GM18867 (cell line): Measurements from ENCODE around the gene GADD45G.

ENCODE experiments used
- ATAC-seq: cut with Tn5 transposase; IDR thresholded peaks from one replicate; pipeline ENCODE4 v1.9.1; 2021; ENCODE audit warnings: mild to moderate bottlenecking, moderate library complexity; ENCODE audit not compliant: unreplicated experiment

GADD45G gene, protein sequence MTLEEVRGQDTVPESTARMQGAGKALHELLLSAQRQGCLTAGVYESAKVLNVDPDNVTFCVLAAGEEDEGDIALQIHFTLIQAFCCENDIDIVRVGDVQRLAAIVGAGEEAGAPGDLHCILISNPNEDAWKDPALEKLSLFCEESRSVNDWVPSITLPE

DNA sequence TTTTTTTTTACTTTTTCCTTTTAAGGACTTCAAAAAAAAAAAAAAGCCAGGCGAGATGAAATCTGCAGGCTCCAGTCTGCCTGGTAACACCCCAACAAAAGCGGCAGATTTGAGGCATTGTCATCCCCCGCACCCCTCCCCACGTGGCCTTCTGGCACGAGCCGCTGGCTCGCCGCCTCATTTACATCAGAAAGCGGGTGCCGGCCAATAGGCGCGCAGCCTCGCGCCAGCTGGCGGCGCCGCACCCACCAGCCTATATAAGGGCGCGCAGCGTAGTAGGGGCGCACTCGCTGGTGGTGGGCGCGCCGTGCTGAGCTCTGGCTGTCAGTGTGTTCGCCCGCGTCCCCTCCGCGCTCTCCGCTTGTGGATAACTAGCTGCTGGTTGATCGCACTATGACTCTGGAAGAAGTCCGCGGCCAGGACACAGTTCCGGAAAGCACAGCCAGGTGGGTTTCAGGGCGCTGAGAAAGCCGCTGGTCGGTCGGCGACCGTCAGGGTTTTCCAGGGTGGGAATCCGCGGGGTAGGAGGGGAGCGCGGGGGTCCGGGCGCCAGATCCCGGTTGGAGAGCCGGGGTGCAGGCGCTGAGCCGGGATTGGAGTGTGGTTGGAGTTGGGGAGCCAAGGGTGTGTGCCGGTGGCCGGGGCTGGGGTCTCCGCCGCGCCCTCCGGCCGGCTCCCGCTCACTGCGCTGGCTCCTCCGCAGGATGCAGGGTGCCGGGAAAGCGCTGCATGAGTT, at the start of gene GADD45G:
Gene GADD45G, plus strand, starts transcription at position 284 of the 736 bp plus-strand sequence. Its CDS starts 110 bp downstream, at position 394.
- peak; percentile 59 for ATAC-seq

DNA sequence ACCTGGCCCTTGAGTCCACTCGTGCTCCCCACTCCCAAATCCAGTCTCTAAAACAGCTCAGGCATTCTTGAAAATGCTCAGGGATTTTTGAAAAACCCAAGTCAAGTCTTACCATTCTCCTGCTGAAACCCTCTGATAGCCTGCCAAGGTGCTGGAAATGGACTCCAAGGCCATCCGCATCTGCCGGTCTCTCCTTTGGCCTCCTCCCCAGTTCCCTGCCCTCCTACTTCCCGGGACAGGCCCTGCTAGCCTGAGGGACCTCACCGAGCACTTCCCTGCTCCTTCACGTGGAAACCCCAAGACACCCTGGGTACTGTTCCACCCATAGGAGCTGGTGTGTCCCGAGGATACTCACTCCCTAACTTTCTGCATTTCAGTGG, 49.8 kb upstream of the GADD45G start:
- no peak for ATAC-seq

DNA sequence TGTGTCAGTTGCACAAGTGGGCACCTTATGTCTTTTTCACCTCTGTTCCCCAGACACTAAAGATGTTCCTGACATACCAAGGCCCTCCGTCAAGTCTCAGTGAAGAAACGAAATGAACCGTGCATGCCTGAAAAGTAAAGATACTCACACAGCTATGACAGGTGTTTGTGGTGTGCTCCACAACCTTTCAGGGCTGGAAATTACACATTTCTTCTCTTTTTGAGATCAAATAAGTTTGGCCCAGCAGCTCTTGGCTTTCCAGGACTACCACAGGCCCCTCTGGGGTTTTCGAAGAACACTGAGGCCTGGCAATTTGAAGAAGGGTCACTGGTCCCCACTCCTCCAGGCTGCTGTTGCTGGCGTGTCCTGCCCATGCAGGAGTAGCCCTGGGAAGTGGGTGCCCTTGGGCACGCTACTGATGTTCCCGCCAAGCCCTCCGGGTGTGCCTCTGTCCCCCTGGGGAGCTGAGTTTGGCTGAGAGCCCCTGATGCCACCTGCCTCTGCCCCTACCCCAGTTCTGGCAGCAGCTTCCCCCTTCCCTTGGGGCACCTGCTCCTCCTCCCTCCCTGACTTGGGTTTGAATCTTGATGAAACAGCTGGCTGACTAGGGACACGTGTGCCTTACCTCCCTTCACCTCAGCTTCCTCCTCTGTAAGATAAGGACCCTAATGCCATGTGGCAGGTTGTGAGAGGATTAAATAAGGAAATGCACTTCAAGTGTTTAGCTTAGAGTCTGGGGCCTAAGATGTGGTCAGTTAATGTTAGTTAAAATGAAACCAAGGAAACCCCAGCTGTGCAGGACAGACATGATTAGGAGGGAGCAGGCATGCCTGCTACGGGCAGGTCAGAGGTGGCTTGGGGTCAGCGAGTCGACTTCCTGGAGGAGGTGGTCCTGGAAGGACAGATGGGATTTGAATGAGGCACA, 49.1 kb upstream of the GADD45G start:
- ATAC-seq = peak; percentile 57

DNA sequence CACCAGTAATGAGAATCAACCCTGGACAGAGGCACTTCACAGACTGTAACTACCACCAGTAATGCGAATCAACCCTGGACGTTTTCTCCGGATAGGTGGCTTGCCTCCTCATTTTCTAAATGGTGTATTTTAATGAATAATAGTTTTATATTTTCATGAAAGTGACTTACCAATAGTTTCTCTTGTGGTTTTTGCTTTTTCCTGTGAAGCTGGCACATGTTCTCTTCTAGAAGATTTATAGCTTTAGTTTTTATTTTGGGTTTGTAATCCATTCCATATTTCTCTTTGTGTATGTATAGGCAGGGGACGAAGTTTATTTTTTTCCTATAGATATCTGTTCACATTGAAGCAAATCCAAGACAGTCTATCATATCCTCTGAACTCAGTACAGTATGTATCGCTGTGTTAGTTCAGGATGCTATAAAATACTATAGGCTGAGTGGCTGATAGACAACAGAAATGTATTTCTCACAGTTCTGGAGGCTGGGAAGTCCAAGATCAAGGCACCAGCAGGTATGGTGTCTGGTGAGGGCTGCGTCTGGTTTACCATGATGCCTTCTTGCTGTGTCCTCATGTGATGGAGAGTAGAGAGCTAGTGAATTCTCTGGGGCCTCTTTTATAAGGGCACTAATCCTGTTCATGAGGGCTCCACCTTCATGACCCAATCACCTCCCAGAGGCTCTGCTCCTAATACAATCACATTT, 46.5 kb upstream of the GADD45G start:
- ATAC-seq = no peak

DNA sequence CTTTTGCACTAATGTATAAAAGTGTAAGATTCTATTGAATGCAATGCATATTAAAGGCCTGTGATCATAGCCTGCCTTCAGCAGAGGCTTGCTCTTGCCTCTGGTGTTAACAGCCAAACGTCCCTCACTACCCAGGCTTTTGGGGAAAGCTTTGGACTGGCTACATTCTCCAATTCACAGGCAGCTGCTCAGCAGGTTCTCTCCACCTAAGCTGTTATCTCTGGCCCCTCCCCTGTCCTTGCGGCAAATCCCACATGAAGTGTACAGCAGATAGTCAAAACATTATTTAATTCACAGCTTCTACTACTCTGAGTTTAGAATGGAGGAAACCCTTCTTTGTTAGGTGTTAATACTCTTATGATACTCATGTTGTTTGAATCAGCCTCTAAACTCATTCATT, 45.9 kb upstream of the GADD45G start:
- ATAC-seq = no peak

DNA sequence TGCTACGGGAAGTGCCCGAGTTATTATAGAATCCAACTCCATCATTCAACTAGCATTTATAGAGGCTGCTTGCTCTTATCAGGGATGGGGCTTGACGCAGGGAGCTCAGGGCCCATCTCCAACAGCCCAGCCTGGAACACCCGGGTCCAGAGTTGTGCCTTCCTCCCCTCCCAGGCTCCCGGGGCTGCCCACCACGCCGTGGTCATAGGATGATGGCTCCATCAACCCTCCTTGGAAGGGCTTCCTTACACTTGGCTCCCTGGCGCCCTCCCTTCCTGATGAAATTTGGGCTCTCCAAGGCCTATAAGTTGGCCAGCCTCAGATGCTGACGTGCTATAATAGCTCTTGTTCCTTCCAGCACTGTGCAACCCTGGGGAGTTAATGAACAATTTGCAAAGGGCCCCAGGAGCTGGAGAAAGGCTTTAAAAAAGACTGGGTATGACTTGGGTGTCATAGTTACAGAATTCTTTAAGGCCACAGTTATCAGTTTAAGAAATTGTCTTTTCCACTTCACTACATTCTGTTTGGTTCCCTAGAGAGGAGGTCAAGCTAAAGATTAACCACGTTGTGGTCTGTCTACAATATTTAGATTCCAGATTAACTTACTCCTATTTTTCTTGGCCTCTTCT, 42.5 kb upstream of the GADD45G start:
- ATAC-seq = peak; percentile 30

DNA sequence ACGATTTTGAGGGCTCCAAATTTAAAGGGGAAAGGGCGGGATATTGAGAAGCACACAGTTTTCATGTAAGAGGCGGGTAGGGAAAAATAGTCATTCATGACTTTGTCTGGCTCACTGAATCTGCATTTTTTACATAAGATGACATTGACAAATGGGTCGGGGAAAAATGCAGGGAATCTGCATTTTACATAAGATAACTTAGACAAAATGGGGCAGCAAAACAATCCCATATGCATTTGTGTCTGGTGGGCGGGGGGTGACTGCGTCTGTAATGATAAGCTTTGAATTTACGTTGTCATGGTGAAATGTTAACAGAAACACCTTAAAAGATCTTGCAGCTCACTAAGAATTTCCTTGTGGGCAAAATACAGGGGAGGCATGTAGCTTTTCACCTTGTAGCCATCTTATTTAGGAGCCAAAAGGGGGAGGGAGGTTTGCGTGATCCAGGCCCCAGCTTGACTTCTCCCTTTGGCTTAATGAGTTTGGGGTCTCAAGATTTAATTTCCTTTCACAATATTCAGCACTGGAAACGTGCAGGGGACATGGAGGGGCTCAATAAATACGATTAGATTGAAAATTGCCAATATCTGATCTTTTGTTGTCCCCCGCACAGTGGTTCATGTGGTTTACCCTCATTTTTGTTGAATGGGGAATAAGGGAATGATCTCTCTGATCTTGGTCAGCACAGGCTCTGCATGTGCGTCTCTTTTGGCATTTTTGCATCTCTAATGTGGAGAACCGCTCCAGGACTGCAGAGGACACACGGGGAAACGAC, 41.1 kb upstream of the GADD45G start:
- ATAC-seq = no peak

DNA sequence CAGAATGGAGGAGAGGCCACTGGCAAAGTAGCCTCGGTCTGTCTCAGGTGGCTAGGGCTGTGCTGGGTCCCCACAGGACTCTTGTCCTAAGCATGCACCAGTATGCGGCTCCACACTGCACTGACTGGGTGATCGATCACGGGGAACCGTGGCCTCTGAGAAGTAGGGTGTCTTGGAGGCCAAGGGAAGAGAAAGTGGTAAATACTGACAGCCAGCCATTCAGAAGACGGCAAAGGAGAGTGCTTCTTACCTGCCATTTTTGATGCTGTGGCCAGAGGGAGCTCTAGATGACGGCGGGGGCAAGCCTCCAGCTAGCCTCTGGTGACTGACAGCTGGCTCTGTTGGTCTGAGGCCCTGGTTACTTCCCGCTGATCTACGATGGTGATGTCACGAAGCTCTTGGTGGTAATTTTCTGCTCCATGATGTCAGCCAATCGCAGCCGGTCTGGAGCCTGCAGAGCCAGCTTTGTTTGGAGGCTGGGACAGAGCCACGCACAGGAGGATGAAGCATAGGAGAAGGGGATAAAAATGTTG, 40.4 kb upstream of the GADD45G start:
- peak; percentile 89 for ATAC-seq

DNA sequence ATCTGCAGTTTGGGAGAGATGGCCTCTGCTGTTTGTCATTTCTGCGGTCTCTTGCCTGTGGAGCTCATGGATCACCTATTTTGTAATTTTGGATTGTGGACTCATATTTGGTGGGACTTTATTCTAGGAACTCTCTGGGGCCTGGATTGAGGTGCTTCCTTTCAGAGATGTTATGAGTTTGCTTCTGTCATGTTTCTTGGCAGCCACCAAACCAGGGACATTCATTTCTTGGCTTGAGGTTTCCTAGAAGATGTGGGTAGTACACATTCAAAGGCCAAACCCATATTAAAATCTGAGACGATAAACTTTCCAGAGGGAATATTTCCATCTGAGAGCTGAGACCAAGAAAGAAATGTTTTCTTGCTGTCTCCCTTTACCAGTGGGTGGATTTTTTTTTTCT, 37.2 kb upstream of the GADD45G start:
- ATAC-seq = no peak

DNA sequence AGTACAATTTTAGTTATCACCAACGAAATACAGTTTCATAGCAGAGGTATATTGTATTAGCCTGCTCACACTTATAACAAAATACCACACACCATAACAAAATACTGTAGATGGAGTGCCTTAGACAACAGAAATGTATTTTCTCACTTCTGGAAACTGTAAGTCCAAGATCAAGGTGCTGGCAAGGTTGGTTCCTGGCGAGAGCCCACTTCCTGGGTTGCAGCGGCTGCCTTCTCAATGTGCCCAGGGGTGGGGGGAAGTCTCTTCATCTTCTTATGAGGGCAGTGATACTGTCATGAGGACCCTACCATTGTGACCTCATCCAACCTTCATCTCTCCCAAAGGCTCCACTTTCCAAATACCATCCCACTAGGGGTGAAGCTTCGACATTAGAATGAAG, 30.5 kb upstream of the GADD45G start:
- ATAC-seq = no peak

DNA sequence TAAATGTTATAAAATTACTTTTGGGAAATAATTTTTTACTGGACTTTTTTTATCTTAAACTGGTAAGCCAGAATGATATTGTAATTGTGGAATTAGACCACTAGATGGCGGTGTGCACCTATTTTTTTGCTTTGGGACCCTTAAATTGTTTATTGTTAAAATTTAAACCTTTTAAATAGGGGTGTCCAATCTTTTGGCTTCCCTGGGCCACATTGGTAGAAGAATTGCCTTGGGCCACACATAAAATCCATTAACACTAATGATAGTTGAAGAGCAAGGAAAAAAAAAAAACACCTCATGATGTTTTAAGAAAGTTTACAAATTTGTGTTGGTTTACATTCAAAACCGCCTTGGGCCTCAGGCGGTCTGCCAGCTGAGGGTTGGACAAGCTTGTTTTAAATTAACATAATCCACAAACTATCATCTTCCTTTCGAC, 28.4 kb upstream of the GADD45G start:
- ATAC-seq = no peak

DNA sequence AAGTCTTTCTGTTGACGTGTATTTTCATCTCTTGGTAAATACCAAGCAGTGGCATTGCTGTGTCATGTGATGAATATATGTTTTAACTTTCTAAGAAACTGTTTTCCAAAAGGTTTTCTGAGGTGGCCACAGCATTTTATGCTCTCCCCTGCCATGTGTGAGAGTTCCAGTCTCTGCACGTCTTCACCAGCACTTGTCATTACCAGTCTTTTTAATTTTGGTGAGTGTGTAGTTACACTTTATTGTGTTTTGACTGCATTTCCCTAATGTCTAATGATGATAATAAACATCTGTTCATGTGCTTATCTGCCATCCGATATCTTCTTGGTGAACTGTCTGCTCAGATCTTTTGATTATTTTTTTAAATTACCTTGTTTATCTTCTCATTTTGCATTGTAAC, 27.4 kb upstream of the GADD45G start:
- ATAC-seq = no peak

DNA sequence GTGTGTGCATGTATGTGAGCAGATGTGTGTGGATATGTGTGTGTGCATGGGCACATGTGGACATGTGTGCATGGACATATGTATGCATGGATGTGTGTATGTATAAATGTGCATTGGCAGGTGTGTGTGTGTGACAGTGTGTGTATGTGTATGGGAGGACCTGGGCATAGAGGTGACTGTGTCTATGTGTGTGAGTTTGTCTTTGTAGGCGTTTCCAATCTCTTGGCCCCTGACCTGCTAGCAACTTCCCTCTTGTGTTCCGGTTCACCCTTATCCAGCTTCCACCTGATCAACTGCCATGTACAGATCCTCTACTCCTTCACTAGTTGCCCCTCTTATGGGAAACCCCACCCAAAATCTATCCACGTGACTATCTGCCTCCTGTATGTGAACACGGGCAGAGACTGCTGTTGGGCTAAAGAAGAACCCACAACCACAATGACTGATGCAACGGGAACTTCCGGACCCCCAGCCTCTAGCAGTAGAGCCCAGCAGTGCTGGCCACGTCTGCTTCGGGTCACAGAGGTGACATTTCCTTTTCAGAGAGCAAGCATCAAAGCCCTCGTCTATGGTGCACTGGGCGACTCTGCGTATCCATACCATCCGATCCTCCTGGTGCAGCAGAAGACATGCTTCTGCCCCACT, 24.9 kb upstream of the GADD45G start:
- no peak for ATAC-seq

DNA sequence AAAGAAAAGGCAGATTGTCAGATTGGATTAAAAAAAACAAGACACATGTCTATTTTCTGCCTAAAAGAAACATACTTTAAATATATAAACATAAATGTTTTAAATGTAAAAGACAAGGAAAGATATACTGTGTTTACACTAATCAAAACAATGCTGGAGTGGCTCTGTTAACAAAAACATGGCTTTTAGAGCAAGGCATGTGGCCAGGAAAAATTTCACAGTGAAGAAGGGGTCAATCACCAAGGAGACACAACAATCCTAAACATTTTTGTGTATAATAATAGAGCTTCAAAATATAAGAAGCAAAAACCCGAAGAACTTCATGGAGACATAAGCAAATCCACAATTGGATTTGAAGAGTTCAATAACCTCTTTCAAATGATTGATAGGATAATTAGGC, 18.5 kb upstream of the GADD45G start:
- no peak for ATAC-seq

DNA sequence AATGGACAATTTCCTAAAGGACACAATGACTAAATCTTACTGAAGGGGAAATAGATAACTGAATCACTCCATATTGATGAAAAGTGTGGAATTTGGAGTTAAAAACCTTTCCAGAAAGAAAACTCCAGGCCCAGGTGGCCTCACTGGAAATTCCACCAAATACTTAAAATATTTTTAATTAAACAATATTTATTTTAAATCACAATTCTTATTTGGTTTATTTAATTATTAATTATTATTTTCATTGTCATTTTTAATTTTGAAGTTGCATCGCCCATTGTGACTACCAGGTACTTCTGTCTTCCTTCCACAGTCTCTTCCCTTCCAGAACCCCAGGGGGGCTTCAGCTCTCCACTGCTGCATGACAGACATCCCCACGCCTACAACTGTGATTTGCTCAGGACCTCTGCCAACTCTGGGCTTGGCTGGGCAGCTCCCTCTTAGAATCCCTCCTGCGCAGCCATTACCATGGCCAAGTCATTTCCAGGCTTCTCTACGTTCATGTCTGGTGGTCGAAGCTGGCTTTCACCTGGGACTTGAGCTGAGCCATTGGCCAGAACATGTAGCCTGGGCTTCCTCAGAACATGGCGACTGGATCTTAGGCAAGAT, 16.4 kb upstream of the GADD45G start:
- ATAC-seq = no peak

DNA sequence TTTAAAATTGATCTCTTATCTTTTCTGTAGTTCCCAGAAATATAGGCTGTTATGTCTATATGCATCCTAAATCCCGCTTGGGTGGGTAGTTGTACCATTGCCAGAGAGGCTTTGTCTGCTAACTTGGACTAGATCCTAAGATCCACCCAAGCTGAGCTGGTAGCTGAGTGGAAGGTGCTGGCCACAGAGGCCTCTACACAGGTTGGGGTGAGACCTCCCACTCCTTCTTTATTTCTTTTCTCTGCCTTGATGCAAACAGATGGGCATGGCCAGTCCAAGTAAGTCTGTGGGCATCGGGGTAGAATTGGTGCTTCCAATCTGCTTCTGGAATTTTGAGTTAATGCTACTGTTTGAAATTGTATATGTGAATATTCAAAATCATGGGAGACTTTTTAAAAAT, 14.4 kb upstream of the GADD45G start:
- no peak for ATAC-seq

DNA sequence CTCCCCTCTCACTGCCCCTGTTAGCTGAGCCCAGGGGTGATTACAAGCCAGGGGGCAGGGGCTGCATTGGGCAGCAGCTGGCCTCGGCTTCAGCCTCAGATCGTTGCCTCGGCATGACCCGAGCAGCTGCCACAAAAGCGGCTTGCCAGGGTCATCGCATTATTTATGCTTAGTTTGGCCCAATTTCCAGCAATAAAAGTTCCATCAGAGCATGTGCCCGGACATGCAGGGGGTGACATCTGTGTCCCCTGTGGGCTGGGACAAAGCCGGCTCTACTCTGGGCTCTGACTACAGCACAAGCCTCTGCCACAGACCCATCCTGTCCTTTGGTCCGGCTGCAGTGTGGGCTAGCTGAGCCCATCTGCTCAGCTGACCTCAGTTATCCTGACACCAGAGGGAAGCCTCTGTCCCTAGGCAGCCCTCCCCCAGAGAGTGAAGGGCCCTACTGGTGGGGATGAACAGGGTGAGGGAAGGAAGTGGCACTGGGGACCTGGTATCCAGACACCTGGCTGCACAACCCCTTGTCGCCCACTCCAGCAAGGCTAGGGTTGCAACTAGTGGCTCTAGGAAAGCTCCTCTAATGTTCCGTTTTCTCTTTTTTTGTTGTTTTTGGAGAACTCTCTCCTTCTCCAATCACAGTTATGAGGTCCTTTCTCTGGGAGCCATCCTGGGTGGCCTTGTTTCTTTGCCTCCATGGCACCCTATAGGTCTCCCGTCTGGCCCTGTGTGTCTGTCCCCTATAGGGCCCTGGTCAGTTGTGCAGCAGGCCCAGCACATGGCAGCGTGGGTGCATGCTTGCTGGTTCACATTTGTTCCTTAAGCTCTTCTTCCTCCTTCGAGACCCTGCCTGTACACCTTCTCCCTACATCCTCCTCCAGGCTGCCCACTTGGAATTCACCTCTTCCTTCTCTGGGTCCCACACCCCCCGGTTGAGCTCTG, 13.3 kb upstream of the GADD45G start:
- ATAC-seq = no peak
